Measurements from ENCODE around the gene MCF2L2. TPM values are rescaled to one million over a fixed set of nuclear protein-coding genes. Genes with fewer than 3 reads are reported as not detected.
"Not testable (repeated sequence)": the region's sequence is repeated elsewhere in the genome, so short reads cannot be mapped to it uniquely, and the experiment has no call there.

Gene MCF2L2
- polyA plus RNA-seq, 2 of the 4 experiments (the other 2 are of a cell fraction): 0.03 to 0.05 TPM

GRCh38 chr3:183442994-183443393, 14.6 kb upstream of the MCF2L2 start:
- FAIRE-seq: no peak

GRCh38 chr3:183440521-183440920, 12.1 kb upstream of the MCF2L2 start:
- H3K4me3 ChIP-seq; H3K4me1 ChIP-seq; ATAC-seq; H3K27ac ChIP-seq; FAIRE-seq; DNase-seq (ENCODE audit: low read depth in 1 of 2, low spot score in 1 of 2); H3K4me2 ChIP-seq; POLR2A ChIA-PET: not testable (repeated sequence)
- CTCF ChIA-PET: interaction anchor here (0.6 to 1.3 kb wide), 3 partner anchors 12 to 429 kb away, joined by 3 read pairs; partner anchors contain the start of gene MCF2L2
- H3K9me3 ChIP-seq: peaks cover 22% of the 10 kb centered on the region
- 75% methylated on average over 3 of the region's 3 CpGs for WGBS (ENCODE audit: missing lambda C conversion rate)

More at GRCh38 chr3:183442994-183443393, 14.6 kb upstream of the MCF2L2 start:
- TF ChIP-seq TFCP2L1 (CRISPR knock-in tag; IDR thresholded peaks at IDR 0.05) (no peak), TP53 (CRISPR knock-in tag; IDR thresholded peaks at IDR 0.05) (no peak), EP300 (IDR thresholded peaks at IDR 0.05) (no peak), CEBPB (IDR thresholded peaks at IDR 0.05) (no peak), CTCF (IDR thresholded peaks at IDR 0.05) (no peak), NR3C1 (IDR thresholded peaks at IDR 0.05) (no peak), MAZ (IDR thresholded peaks at IDR 0.05; ENCODE audit: borderline replicate concordance, low read depth, low read length) (no peak), HOXB13 (CRISPR knock-in tag; IDR thresholded peaks at IDR 0.05; ENCODE audit: low read depth) (no peak), CBX2 (IDR thresholded peaks at IDR 0.05; ENCODE audit: borderline replicate concordance, low read depth) (no peak), JUNB (IDR thresholded peaks at IDR 0.05) (no peak), MAX (IDR thresholded peaks at IDR 0.05) (no peak)
- CTCF ChIA-PET: no interaction called here
- Histone ChIP-seq H3K4me3 (no peak overlapping the region), H3K4me1 (peaks cover 3% of the 10 kb centered on the region; the same call in 1 of the 3 replicates), H3K27ac (no peak overlapping the region), H3K9me3 (peaks cover 22% of the 10 kb centered on the region), H3K4me2 (no peak overlapping the region)
- 31% methylated on average over 1 of the region's 1 CpG for WGBS (ENCODE audit: missing lambda C conversion rate)
- DNase-seq (ENCODE audit: low read depth in 1 of 2, low spot score in 1 of 2): no peak
- no peak for ATAC-seq
- POLR2A ChIA-PET: no interaction called here

GRCh38 chr3:183439515-183439914, 11.1 kb upstream of the MCF2L2 start:
- 61% methylated on average over 3 of the region's 3 CpGs for WGBS (ENCODE audit: missing lambda C conversion rate)

More at GRCh38 chr3:183439515-183439914, 11.1 kb upstream of the MCF2L2 start:
- Histone ChIP-seq H3K27ac (no peak overlapping the region), H3K4me2 (no peak overlapping the region), H3K4me3 (no peak overlapping the region), H3K9me3 (peaks cover 20% of the 10 kb centered on the region), H3K4me1 (no peaks in the 10 kb centered on the region)
- no peak for TF ChIP-seq RARB (CRISPR knock-in tag; IDR thresholded peaks at IDR 0.05)
- no peak for TF ChIP-seq BCL3 (IDR thresholded peaks at IDR 0.05)
- no peak for TF ChIP-seq SREBF2 (IDR thresholded peaks at IDR 0.05)
- TF ChIP-seq ZSCAN20 (CRISPR knock-in tag; IDR thresholded peaks at IDR 0.05): no peak
- no peak for TF ChIP-seq EP300 (IDR thresholded peaks at IDR 0.05)
- no peak for TF ChIP-seq CHD2 (IDR thresholded peaks at IDR 0.05; ENCODE audit: low read length, partially characterized antibody)
- TF ChIP-seq JUN (IDR thresholded peaks at IDR 0.05): no peak
- TF ChIP-seq ELK1 (IDR thresholded peaks at IDR 0.05; ENCODE audit: low read depth, low read length): no peak
- no peak for TF ChIP-seq CBX2 (IDR thresholded peaks at IDR 0.05; ENCODE audit: borderline replicate concordance, low read depth)
- TF ChIP-seq POLR2AphosphoS2 (conservative IDR thresholded peaks at IDR 0.05; ENCODE audit: low read length): no peak
- no peak for TF ChIP-seq SMC3 (IDR thresholded peaks at IDR 0.05)
- no peak for TF ChIP-seq HEYL (CRISPR knock-in tag; IDR thresholded peaks at IDR 0.05)
- TF ChIP-seq NR3C1 (IDR thresholded peaks at IDR 0.05): no peak
- no peak for TF ChIP-seq BHLHE40 (IDR thresholded peaks at IDR 0.05; ENCODE audit: low read depth, low read length)
- TF ChIP-seq ESRRA (IDR thresholded peaks at IDR 0.05; ENCODE audit: borderline replicate concordance, low read length): no peak
- TF ChIP-seq RAD21 (conservative IDR thresholded peaks at IDR 0.05 in 1 of 2, IDR thresholded peaks at IDR 0.05 in 1 of 2): no peak
- DNase-seq (ENCODE audit: low read depth in 1 of 2, low spot score in 1 of 2): no peak
- POLR2A ChIA-PET: no interaction called here
- no peak for ATAC-seq
- CTCF ChIA-PET: no interaction called here
- no peak for FAIRE-seq
